Osteoblast (primary cell): ENCODE data around the gene MAGEC1. TPM values are rescaled to one million over a fixed set of nuclear protein-coding genes. Genes with fewer than 3 reads are reported as not detected.

Experiments
- DNase-seq: peaks from one replicate; pipeline ENCODE4 v3.0.0; 2011; ENCODE audit warnings: low spot score, mixed read lengths; ENCODE audit not compliant: insufficient read length; ENCODE audit errors: missing footprints
- H2AFZ ChIP-seq: 2 replicates; pipeline ENCODE4 v1.6.0; 2011; ENCODE audit warnings: mild to moderate bottlenecking, low read length
- H3K27ac ChIP-seq: 2 replicates; pipeline ENCODE4 v1.5.1; 2011; ENCODE audit warnings: mild to moderate bottlenecking, low read depth, low read length, moderate library complexity
- H3K27me3 ChIP-seq: 2 replicates; pipeline ENCODE4 v1.6.0; 2012; ENCODE audit warnings: mild to moderate bottlenecking, control low read depth, inconsistent platforms, low read length, moderate library complexity; ENCODE audit not compliant: insufficient read depth
- H3K36me3 ChIP-seq: 2 replicates; pipeline ENCODE4 v1.5.1; 2011; ENCODE audit warnings: mild to moderate bottlenecking, low read length, control low read depth, moderate library complexity; ENCODE audit not compliant: insufficient read depth
- H3K4me1 ChIP-seq: 2 replicates; pipeline ENCODE4 v1.5.1; 2011; ENCODE audit warnings: mild to moderate bottlenecking, low read length, control low read depth, moderate library complexity; ENCODE audit not compliant: insufficient read depth
- H3K4me2 ChIP-seq: 2 replicates; pipeline ENCODE4 v1.6.0; 2011; ENCODE audit warnings: mild to moderate bottlenecking, low read length; ENCODE audit not compliant: insufficient read depth
- H3K4me3 ChIP-seq: fragments of 200-600 bp; sonication (generic); 3 replicates; pipeline ENCODE4 v1.5.1; 2012; ENCODE audit warnings: mild to moderate bottlenecking, low read length, inconsistent platforms; ENCODE audit not compliant: insufficient read depth
- H3K79me2 ChIP-seq: 2 replicates; pipeline ENCODE4 v1.6.0; 2012; ENCODE audit warnings: mild to moderate bottlenecking, low read length, control low read depth, inconsistent platforms; ENCODE audit not compliant: insufficient read depth
- H3K9me3 ChIP-seq: 2 replicates; pipeline ENCODE4 v1.5.1; 2011; ENCODE audit warnings: low read depth, low read length, control low read depth
- H4K20me1 ChIP-seq: 2 replicates; pipeline ENCODE4 v1.6.0; 2012; ENCODE audit warnings: mild to moderate bottlenecking, low read length, control low read depth; ENCODE audit not compliant: insufficient read depth
- CTCF ChIP-seq: IDR thresholded peaks from 2 replicates; pipeline ENCODE4 v1.5.1; 2011; ENCODE audit warnings: mild to moderate bottlenecking, low read depth, low read length, moderate library complexity; ENCODE audit errors: extremely low read depth
- total RNA-seq: library from RNA; depleted of rRNA; stranded (reverse); fragments of >200 nt; gene quantifications from 2 replicates; pipeline ENCODE4 v1.2.3, GENCODE V29; 2012

The MAGEC1 gene
- total RNA-seq, 1 donor, result not detected

- no peak overlapping the region for H3K4me2 ChIP-seq
- H3K4me3 ChIP-seq, result no peak overlapping the region
- no peaks in the 10 kb centered on the region for H4K20me1 ChIP-seq
- H2AFZ ChIP-seq, result no peak overlapping the region
- no peaks in the 10 kb centered on the region for H3K79me2 ChIP-seq
- no peaks in the 10 kb centered on the region for H3K36me3 ChIP-seq
- DNase-seq, result no peak
- no peaks in the 10 kb centered on the region for H3K27me3 ChIP-seq
- H3K9me3 ChIP-seq, result no peaks in the 10 kb centered on the region
- H3K27ac ChIP-seq, result no peak overlapping the region
- H3K4me1 ChIP-seq, result no peaks in the 10 kb centered on the region
- no peak for TF ChIP-seq CTCF
Measured at GRCh38 chrX:141917801-141918200, 14.1 kb downstream of the MAGEC1 start.

GRCh38 chrX:141924293-141924692 is 20.6 kb downstream of the MAGEC1 start:
- Histone ChIP-seq H3K9me3 (no peaks in the 10 kb centered on the region), H3K36me3 (no peaks in the 10 kb centered on the region), H3K4me2 (no peak overlapping the region), H3K4me1 (no peaks in the 10 kb centered on the region), H3K79me2 (no peaks in the 10 kb centered on the region), H4K20me1 (no peaks in the 10 kb centered on the region), H3K4me3 (no peak overlapping the region), H2AFZ (no peak overlapping the region), H3K27me3 (no peaks in the 10 kb centered on the region), H3K27ac (no peak overlapping the region)
- no peak for DNase-seq
- TF ChIP-seq CTCF, result no peak

- Histone ChIP-seq H3K36me3 (no peaks in the 10 kb centered on the region), H3K79me2 (no peaks in the 10 kb centered on the region), H3K9me3 (no peaks in the 10 kb centered on the region), H3K4me1 (no peaks in the 10 kb centered on the region), H3K27me3 (no peaks in the 10 kb centered on the region), H3K27ac (no peak overlapping the region), H2AFZ (no peak overlapping the region), H4K20me1 (no peaks in the 10 kb centered on the region), H3K4me2 (no peak overlapping the region), H3K4me3 (no peak overlapping the region)
- DNase-seq, result no peak
- no peak for TF ChIP-seq CTCF
Measured at GRCh38 chrX:141928432-141928831, 24.7 kb downstream of the MAGEC1 start.

- Histone ChIP-seq H3K36me3 (no peaks in the 10 kb centered on the region), H3K27me3 (no peaks in the 10 kb centered on the region), H4K20me1 (no peaks in the 10 kb centered on the region), H3K4me3 (no peak overlapping the region), H3K79me2 (no peaks in the 10 kb centered on the region), H3K4me2 (no peak overlapping the region), H3K27ac (no peak overlapping the region), H3K4me1 (no peaks in the 10 kb centered on the region), H3K9me3 (no peaks in the 10 kb centered on the region), H2AFZ (no peak overlapping the region)
- no peak for DNase-seq
- no peak for TF ChIP-seq CTCF
Measured at GRCh38 chrX:141934059-141934641, 30.5 kb downstream of the MAGEC1 start.
